ENCODE results near the gene LGR5.
A peak's percentile ranks its signal among the peaks of the same experiment; 100 is the strongest.

The LGR5 gene

DNA sequence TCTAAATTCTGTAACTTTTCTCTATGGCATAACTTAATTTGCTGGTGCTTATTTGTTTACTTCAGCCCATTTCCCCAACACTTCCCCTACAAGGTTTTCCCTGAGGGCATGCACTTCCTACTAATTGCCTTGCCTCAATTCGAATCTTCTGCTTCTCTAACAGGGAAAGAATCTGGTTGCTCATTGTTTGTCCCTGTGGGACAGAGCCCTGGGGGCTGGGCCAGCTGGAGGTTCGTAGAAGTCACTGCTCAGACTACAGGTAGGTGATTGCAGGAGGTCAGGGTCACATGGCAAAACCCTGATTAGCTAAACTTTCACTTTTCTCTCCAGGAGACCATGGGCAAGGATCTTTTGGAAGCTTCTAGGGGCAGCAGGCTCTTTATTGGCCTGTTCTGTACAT is 152.0 kb downstream of the LGR5 start:
- no peak for DNase-seq
- no peaks in the 10 kb centered on the region for H3K4me1 ChIP-seq (ENCODE audit: control extremely low read depth in 1 of 4, control insufficient read depth in 4 of 4, insufficient read depth in 4 of 4, low read length in 3 of 4)
- peaks cover 0 to 2% (median 0%) of the 10 kb centered on the region in 4 experiments for H3K36me3 ChIP-seq (ENCODE audit: control insufficient read depth in 4 of 4, insufficient read depth in 4 of 4, low read length in 3 of 4)
- ChIA-PET CTCF (no interaction called here), POLR2A (no interaction called here)
- H3K27ac ChIP-seq (ENCODE audit: insufficient read depth in 1 of 2, low read depth in 1 of 2, low read length in 2 of 2, poor library complexity in 1 of 2, severe bottlenecking in 2 of 2) = no peak overlapping the region
- H3K4me3 ChIP-seq (ENCODE audit: control insufficient read depth in 1 of 7, extremely low read depth in 1 of 7, insufficient read depth in 4 of 7, low read depth in 2 of 7, low read length in 6 of 7) = no peak overlapping the region
- 50% methylated on average over 1 of the region's 2 CpGs for WGBS (ENCODE audit: insufficient coverage)
- H3K9me3 ChIP-seq (ENCODE audit: control extremely low read depth in 1 of 5, control insufficient read depth in 4 of 5, insufficient read depth in 2 of 5, low read depth in 1 of 5, low read length in 4 of 5) = no peaks in the 10 kb centered on the region
- H3K27me3 ChIP-seq (replicated peaks in 2 of 5; ENCODE audit: control insufficient read depth in 4 of 5, insufficient read depth in 5 of 5, low read length in 4 of 5) = no peaks in the 10 kb centered on the region

GRCh38 chr12:71592841-71593240 is 153.2 kb downstream of the LGR5 start:
- Histone ChIP-seq H3K4me3 (ENCODE audit: control insufficient read depth in 1 of 7, extremely low read depth in 1 of 7, insufficient read depth in 4 of 7, low read depth in 2 of 7, low read length in 6 of 7) (no peak overlapping the region), H3K27me3 (replicated peaks in 2 of 5; ENCODE audit: control insufficient read depth in 4 of 5, insufficient read depth in 5 of 5, low read length in 4 of 5) (no peaks in the 10 kb centered on the region), H3K4me1 (ENCODE audit: control extremely low read depth in 1 of 4, control insufficient read depth in 4 of 4, insufficient read depth in 4 of 4, low read length in 3 of 4) (no peaks in the 10 kb centered on the region), H3K9me3 (ENCODE audit: control extremely low read depth in 1 of 5, control insufficient read depth in 4 of 5, insufficient read depth in 2 of 5, low read depth in 1 of 5, low read length in 4 of 5) (no peaks in the 10 kb centered on the region), H3K36me3 (ENCODE audit: control insufficient read depth in 4 of 4, insufficient read depth in 4 of 4, low read length in 3 of 4) (peaks cover 0 to 2% (median 0%) of the 10 kb centered on the region in 4 experiments), H3K27ac (ENCODE audit: insufficient read depth in 1 of 2, low read depth in 1 of 2, low read length in 2 of 2, poor library complexity in 1 of 2, severe bottlenecking in 2 of 2) (no peak overlapping the region)
- no peak for DNase-seq
- ChIA-PET POLR2A (no interaction called here), CTCF (no interaction called here)
- 84% methylated on average over 2 of the region's 3 CpGs for WGBS (ENCODE audit: insufficient coverage)

DNA sequence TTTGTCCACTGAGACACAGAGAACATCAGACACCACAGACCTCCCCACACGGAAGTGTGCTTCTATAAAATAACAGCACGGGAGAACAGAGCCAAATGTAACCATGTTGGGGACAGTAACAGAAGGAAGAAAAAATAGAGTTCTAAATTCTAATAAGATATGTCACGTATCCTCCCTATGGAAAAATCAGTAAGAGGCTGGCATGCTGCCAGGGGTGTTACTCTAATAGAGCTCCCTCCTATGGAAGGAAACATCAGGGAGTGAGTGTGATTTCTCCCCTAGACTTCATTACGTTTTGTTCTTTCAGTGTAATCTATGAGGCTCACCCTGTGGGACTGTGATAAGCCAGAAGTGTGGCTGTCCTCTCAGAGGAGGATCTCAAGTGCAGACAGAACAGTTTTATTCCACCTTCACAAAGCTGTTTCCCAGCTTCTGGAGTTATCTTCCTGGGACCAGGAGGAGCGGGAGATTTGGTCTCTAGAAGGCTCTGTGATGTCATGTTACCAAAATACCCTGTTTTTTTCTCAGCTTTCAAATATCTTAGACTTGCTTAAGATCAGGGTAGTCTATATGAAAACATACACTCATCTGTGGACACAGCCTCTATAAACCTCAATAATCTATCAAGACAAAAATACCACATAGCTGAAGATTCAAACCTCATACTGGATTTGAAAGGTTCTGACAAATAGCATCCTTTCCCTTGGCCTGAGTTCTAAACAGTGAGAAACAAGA is 154.8 kb downstream of the LGR5 start:
- Histone ChIP-seq H3K36me3 (ENCODE audit: control insufficient read depth in 4 of 4, insufficient read depth in 4 of 4, low read length in 3 of 4) (peaks cover 0 to 2% (median 0%) of the 10 kb centered on the region in 4 experiments), H3K4me3 (ENCODE audit: control insufficient read depth in 1 of 7, extremely low read depth in 1 of 7, insufficient read depth in 4 of 7, low read depth in 2 of 7, low read length in 6 of 7) (no peak overlapping the region), H3K9me3 (ENCODE audit: control extremely low read depth in 1 of 5, control insufficient read depth in 4 of 5, insufficient read depth in 2 of 5, low read depth in 1 of 5, low read length in 4 of 5) (peaks cover 0 to 2% (median 0%) of the 10 kb centered on the region in 5 experiments), H3K27ac (ENCODE audit: insufficient read depth in 1 of 2, low read depth in 1 of 2, low read length in 2 of 2, poor library complexity in 1 of 2, severe bottlenecking in 2 of 2) (no peak overlapping the region), H3K27me3 (replicated peaks in 2 of 5; ENCODE audit: control insufficient read depth in 4 of 5, insufficient read depth in 5 of 5, low read length in 4 of 5) (no peaks in the 10 kb centered on the region), H3K4me1 (ENCODE audit: control extremely low read depth in 1 of 4, control insufficient read depth in 4 of 4, insufficient read depth in 4 of 4, low read length in 3 of 4) (no peaks in the 10 kb centered on the region)
- WGBS (ENCODE audit: insufficient coverage) = 96% methylated on average over 4 of the region's 5 CpGs
- DNase-seq = peak in 1 of 3 donors; percentile 3
- ChIA-PET CTCF (interaction anchor here (1.3 kb wide), 1 partner anchor 10 kb away, joined by 4 read pairs; no protein-coding TSS in a partner anchor), POLR2A (interaction anchor here (0.5 to 0.6 kb wide), 2 partner anchors 28 to 42 kb away, joined by 3 to 4 read pairs; no protein-coding TSS in a partner anchor)

- H3K36me3 ChIP-seq (ENCODE audit: control insufficient read depth in 4 of 4, insufficient read depth in 4 of 4, low read length in 3 of 4) = no peaks in the 10 kb centered on the region
- DNase-seq = no peak
- ChIA-PET CTCF (interaction anchor here (0.5 kb wide), 1 partner anchor 40 kb away, joined by 3 read pairs; no protein-coding TSS in a partner anchor), POLR2A (no interaction called here)
- H3K9me3 ChIP-seq (ENCODE audit: control extremely low read depth in 1 of 5, control insufficient read depth in 4 of 5, insufficient read depth in 2 of 5, low read depth in 1 of 5, low read length in 4 of 5) = peaks cover 0 to 3% (median 0%) of the 10 kb centered on the region in 5 experiments
- H3K27me3 ChIP-seq (replicated peaks in 2 of 5; ENCODE audit: control insufficient read depth in 4 of 5, insufficient read depth in 5 of 5, low read length in 4 of 5) = no peaks in the 10 kb centered on the region
- H3K4me3 ChIP-seq (ENCODE audit: control insufficient read depth in 1 of 7, extremely low read depth in 1 of 7, insufficient read depth in 4 of 7, low read depth in 2 of 7, low read length in 6 of 7) = no peak overlapping the region
- H3K4me1 ChIP-seq (ENCODE audit: control extremely low read depth in 1 of 4, control insufficient read depth in 4 of 4, insufficient read depth in 4 of 4, low read length in 3 of 4) = no peaks in the 10 kb centered on the region
- H3K27ac ChIP-seq (ENCODE audit: insufficient read depth in 1 of 2, low read depth in 1 of 2, low read length in 2 of 2, poor library complexity in 1 of 2, severe bottlenecking in 2 of 2) = no peak overlapping the region
Measured at GRCh38 chr12:71599210-71599609, 159.6 kb downstream of the LGR5 start.

DNA sequence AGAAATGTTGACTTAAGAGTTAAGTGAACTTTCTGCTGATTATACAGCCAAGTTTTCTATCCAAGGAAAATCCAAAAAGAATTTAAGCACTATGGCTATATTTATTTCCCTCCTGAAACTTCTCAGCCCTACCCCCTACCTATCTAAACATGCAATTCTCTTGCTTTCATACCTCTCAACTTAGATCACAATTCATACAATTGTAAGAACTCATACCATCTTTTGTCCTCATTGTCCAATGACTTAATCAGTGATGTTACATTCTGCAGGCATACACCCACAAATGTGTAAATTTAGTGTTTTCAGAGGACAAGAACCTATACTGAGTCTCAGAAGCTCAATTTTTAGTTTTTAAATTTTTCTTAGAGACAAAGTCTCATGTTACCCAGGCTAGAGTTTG is 161.9 kb downstream of the LGR5 start:
- ChIA-PET CTCF (no interaction called here), POLR2A (no interaction called here)
- Histone ChIP-seq H3K27me3 (replicated peaks in 2 of 5; ENCODE audit: control insufficient read depth in 4 of 5, insufficient read depth in 5 of 5, low read length in 4 of 5) (no peaks in the 10 kb centered on the region), H3K4me3 (ENCODE audit: control insufficient read depth in 1 of 7, extremely low read depth in 1 of 7, insufficient read depth in 4 of 7, low read depth in 2 of 7, low read length in 6 of 7) (no peak overlapping the region), H3K36me3 (ENCODE audit: control insufficient read depth in 4 of 4, insufficient read depth in 4 of 4, low read length in 3 of 4) (peaks cover 0 to 7% (median 3%) of the 10 kb centered on the region in 4 experiments), H3K9me3 (ENCODE audit: control extremely low read depth in 1 of 5, control insufficient read depth in 4 of 5, insufficient read depth in 2 of 5, low read depth in 1 of 5, low read length in 4 of 5) (peaks cover 0 to 3% (median 0%) of the 10 kb centered on the region in 5 experiments), H3K27ac (ENCODE audit: insufficient read depth in 1 of 2, low read depth in 1 of 2, low read length in 2 of 2, poor library complexity in 1 of 2, severe bottlenecking in 2 of 2) (no peak overlapping the region), H3K4me1 (ENCODE audit: control extremely low read depth in 1 of 4, control insufficient read depth in 4 of 4, insufficient read depth in 4 of 4, low read length in 3 of 4) (no peaks in the 10 kb centered on the region)
- no peak for DNase-seq

DNA sequence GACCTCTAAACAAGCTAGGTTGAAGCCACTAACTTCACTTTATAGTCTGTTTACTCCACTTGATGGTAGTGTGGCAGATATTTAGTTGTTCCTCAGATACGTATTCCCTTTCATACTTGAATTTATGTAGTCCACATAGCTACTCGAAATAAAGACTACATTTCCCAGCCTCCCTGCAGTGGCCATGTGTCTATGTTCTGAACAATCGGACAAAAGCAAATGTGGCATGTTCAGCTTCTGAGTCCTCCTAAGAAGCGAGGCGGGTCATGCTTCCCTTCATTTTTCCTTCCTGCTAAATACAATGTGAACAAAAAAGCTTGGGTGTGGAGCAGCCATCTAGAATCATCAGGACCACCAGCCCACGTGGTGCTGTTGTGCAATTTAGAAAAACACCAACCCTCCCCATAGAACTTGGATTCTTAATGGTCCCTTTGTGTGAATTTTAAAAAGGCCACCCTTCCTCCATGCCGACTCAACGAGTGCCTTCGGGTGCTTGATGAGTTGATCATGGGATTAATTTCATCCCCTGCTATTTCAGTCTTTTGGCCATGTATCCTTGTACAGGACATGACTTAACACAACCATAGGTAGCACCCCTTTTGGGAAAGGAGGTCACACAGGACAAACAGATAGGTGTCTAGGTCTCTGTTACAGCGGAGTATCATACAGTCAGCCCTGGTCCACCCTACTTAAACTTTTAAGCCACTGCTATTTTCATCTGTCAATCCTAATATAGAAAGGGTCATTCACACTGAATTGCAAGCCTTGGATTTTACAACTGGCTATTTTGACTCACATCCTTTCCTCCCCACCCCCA is 163.4 kb downstream of the LGR5 start:
- H3K27ac ChIP-seq (ENCODE audit: insufficient read depth in 1 of 2, low read depth in 1 of 2, low read length in 2 of 2, poor library complexity in 1 of 2, severe bottlenecking in 2 of 2) = no peak overlapping the region
- DNase-seq = no peak
- H3K9me3 ChIP-seq (ENCODE audit: control extremely low read depth in 1 of 5, control insufficient read depth in 4 of 5, insufficient read depth in 2 of 5, low read depth in 1 of 5, low read length in 4 of 5) = peaks cover 0 to 3% (median 0%) of the 10 kb centered on the region in 5 experiments
- POLR2A ChIA-PET = interaction anchor here (1.2 kb wide), 1 partner anchor 17 kb away, joined by 4 read pairs; no protein-coding TSS in a partner anchor
- H3K36me3 ChIP-seq (ENCODE audit: control insufficient read depth in 4 of 4, insufficient read depth in 4 of 4, low read length in 3 of 4) = peaks cover 4 to 21% (median 7%) of the 10 kb centered on the region in 4 experiments
- H3K27me3 ChIP-seq (replicated peaks in 2 of 5; ENCODE audit: control insufficient read depth in 4 of 5, insufficient read depth in 5 of 5, low read length in 4 of 5) = no peaks in the 10 kb centered on the region
- no peak overlapping the region for H3K4me3 ChIP-seq (ENCODE audit: control insufficient read depth in 1 of 7, extremely low read depth in 1 of 7, insufficient read depth in 4 of 7, low read depth in 2 of 7, low read length in 6 of 7)
- 92% methylated on average over 10 of the region's 10 CpGs for WGBS (ENCODE audit: insufficient coverage)
- CTCF ChIA-PET = no interaction called here
- H3K4me1 ChIP-seq (ENCODE audit: control extremely low read depth in 1 of 4, control insufficient read depth in 4 of 4, insufficient read depth in 4 of 4, low read length in 3 of 4) = no peaks in the 10 kb centered on the region

DNA sequence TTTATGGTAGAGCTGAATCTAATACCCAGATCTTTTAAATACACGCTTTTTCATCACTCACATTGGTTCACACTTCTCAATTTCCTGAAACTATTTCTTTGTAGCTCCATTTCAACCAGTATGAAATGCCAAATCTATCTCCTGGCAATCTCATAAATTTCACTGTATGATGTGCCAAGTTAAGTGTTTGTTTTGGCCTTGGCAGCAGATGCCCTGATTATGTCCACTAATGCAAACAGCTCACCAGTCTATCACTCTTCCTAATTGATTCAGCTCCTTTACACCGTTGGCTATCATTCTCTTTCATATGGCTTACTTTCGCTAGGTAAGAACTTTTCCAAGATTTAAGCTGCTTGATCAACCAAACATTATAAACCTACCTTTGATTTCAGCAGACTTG is 165.4 kb downstream of the LGR5 start:
- DNase-seq = no peak
- Histone ChIP-seq H3K4me3 (ENCODE audit: control insufficient read depth in 1 of 7, extremely low read depth in 1 of 7, insufficient read depth in 4 of 7, low read depth in 2 of 7, low read length in 6 of 7) (no peak overlapping the region), H3K27me3 (replicated peaks in 2 of 5; ENCODE audit: control insufficient read depth in 4 of 5, insufficient read depth in 5 of 5, low read length in 4 of 5) (no peaks in the 10 kb centered on the region), H3K9me3 (ENCODE audit: control extremely low read depth in 1 of 5, control insufficient read depth in 4 of 5, insufficient read depth in 2 of 5, low read depth in 1 of 5, low read length in 4 of 5) (no peaks in the 10 kb centered on the region), H3K36me3 (ENCODE audit: control insufficient read depth in 4 of 4, insufficient read depth in 4 of 4, low read length in 3 of 4) (peaks cover 8 to 41% (median 18%) of the 10 kb centered on the region in 4 experiments), H3K27ac (ENCODE audit: insufficient read depth in 1 of 2, low read depth in 1 of 2, low read length in 2 of 2, poor library complexity in 1 of 2, severe bottlenecking in 2 of 2) (no peak overlapping the region), H3K4me1 (ENCODE audit: control extremely low read depth in 1 of 4, control insufficient read depth in 4 of 4, insufficient read depth in 4 of 4, low read length in 3 of 4) (peaks cover 0 to 4% (median 1%) of the 10 kb centered on the region in 4 experiments)
- ChIA-PET CTCF (interaction anchor here (1.2 kb wide), 1 partner anchor 25 kb away, joined by 3 read pairs; no protein-coding TSS in a partner anchor), POLR2A (no interaction called here)
- whole genome bisulfite sequencing (ENCODE audit: insufficient coverage) = 100% methylated on average over 2 of the region's 3 CpGs
